ENCODE measurements around the gene SGPL1. TPM values are rescaled to one million over a fixed set of nuclear protein-coding genes. Genes with fewer than 3 reads are reported as not detected.
A peak's percentile ranks its signal among the peaks of the same experiment; 100 is the strongest.
"Not testable (repeated sequence)": the region's sequence is repeated elsewhere in the genome, so short reads cannot be mapped to it uniquely, and the experiment has no call there.

Gene SGPL1
- 8.2 TPM for total RNA-seq
- long read RNA-seq, partial matches to known transcripts: 2 of 6 reads
- long read RNA-seq, other reads (novel, unspliced or antisense): 4 of 6 reads

GRCh38 chr10:70815504-70816219 lies at the start of gene SGPL1:
Gene SGPL1 (plus strand): TSS chr10:70815948. CDS start chr10:70816854, 906 bp downstream.
- Histone ChIP-seq H3K27me3 (ENCODE audit: low read depth) (no peaks in the 10 kb centered on the region), H3K4me1 (peaks cover 24% of the 10 kb centered on the region), H3K9me3 (replicated peaks) (no peaks in the 10 kb centered on the region), H3K36me3 (peaks cover 8% of the 10 kb centered on the region), H3K27ac (replicated peaks) (peak within 1 kb of the TSS; percentile 92), H3K4me3 (peak within 1 kb of the TSS; percentile 77)
- DNase-seq: peak; percentile 88
- intact Hi-C loops (cut with micrococcal nuclease): loop anchor here (5.0 kb wide), 1 partner anchor 62 kb away; no protein-coding TSS in a partner anchor
- peak; percentile 99 for TF ChIP-seq CTCF (IDR thresholded peaks at IDR 0.05; ENCODE audit: borderline replicate concordance)

GRCh38 chr10:70768026-70768685 lies 47.6 kb upstream of the SGPL1 start:
- H3K4me3 ChIP-seq; H3K27ac ChIP-seq (replicated peaks); H3K36me3 ChIP-seq; H3K9me3 ChIP-seq (replicated peaks); DNase-seq; intact Hi-C loops (cut with micrococcal nuclease); H3K27me3 ChIP-seq (ENCODE audit: low read depth); H3K4me1 ChIP-seq: not testable (repeated sequence)

GRCh38 chr10:70769121-70769520 lies 46.6 kb upstream of the SGPL1 start:
- no peak for TF ChIP-seq CTCF (IDR thresholded peaks at IDR 0.05; ENCODE audit: borderline replicate concordance)
- Histone ChIP-seq H3K4me1 (no peaks in the 10 kb centered on the region), H3K9me3 (replicated peaks) (peaks cover 4% of the 10 kb centered on the region), H3K27ac (replicated peaks) (no peak overlapping the region), H3K27me3 (ENCODE audit: low read depth) (no peaks in the 10 kb centered on the region), H3K4me3 (no peak overlapping the region), H3K36me3 (no peaks in the 10 kb centered on the region)
- intact Hi-C loops (cut with micrococcal nuclease): no loop called here
- DNase-seq: no peak

- Histone ChIP-seq H3K27ac (replicated peaks) (no peak overlapping the region), H3K9me3 (replicated peaks) (peaks cover 4% of the 10 kb centered on the region), H3K27me3 (ENCODE audit: low read depth) (no peaks in the 10 kb centered on the region), H3K4me3 (no peak overlapping the region), H3K4me1 (no peaks in the 10 kb centered on the region), H3K36me3 (no peaks in the 10 kb centered on the region)
- TF ChIP-seq CTCF (IDR thresholded peaks at IDR 0.05; ENCODE audit: borderline replicate concordance): no peak
- intact Hi-C loops (cut with micrococcal nuclease): no loop called here
- DNase-seq: no peak
Observed at GRCh38 chr10:70770001-70770400, 45.7 kb upstream of the SGPL1 start.

GRCh38 chr10:70770516-70770915 lies 45.2 kb upstream of the SGPL1 start:
- H3K27ac ChIP-seq (replicated peaks); H3K36me3 ChIP-seq; H3K4me3 ChIP-seq; H3K4me1 ChIP-seq; DNase-seq; H3K9me3 ChIP-seq (replicated peaks); H3K27me3 ChIP-seq (ENCODE audit: low read depth); intact Hi-C loops (cut with micrococcal nuclease): not testable (repeated sequence)

- no peaks in the 10 kb centered on the region for H3K9me3 ChIP-seq (replicated peaks)
- DNase-seq: no peak
- intact Hi-C loops (cut with micrococcal nuclease): no loop called here
Observed at GRCh38 chr10:70771311-70772194, 44.2 kb upstream of the SGPL1 start.

More at GRCh38 chr10:70771311-70772194, 44.2 kb upstream of the SGPL1 start:
- no peak overlapping the region for H3K27ac ChIP-seq (replicated peaks)
- no peak for TF ChIP-seq CTCF (IDR thresholded peaks at IDR 0.05; ENCODE audit: borderline replicate concordance)
- no peaks in the 10 kb centered on the region for H3K4me1 ChIP-seq
- H3K36me3 ChIP-seq: no peaks in the 10 kb centered on the region
- H3K4me3 ChIP-seq: no peak overlapping the region
- H3K27me3 ChIP-seq (ENCODE audit: low read depth): no peaks in the 10 kb centered on the region
